ENCODE results near the gene TLN1. TPM values are rescaled to one million over a fixed set of nuclear protein-coding genes. Genes with fewer than 3 reads are reported as not detected.

Gene TLN1
- polyA plus RNA-seq, 3 donors: 46.6 to 251 (median 93.0) TPM

DNA sequence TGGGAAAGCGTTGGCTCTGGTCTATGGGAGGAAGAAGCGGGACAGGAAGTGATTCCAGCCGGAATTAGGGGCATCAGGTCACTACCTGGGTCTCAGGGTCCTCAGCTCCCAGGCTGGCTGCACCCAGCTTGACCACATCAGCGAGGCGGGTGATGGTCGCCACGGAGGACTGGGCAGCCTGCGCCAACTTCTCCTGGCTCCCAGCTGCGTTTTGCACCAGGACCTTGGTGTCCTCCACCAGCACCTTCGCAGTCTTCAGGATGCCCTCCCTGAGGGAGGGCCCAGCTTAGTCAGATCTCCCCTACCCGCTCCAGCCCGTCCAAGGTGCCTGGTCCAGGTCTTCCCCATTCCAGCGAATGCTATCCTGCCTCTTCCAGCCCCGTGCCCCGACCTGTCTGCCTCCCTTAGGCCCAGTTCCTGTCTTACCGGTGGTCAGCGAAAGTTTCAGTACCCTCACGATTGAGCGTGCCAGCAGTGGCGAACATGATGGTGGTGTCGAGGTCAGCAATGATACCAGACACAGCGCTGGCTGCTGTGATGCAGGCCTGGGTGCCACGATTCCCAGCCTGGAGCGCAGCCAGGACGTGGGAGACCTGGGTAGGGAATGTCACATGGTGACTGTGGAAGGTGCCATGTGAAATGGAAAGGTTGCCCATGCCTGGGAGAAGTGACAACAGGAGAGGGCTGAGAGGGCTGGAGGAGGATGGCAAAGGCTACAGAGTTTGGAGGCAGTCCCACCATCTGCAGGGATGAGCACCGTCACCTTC lies 27.9 kb downstream of the TLN1 start:
- H3K27me3 Mint-ChIP-seq (ENCODE audit: low read depth in 3 of 3): no peaks in the 10 kb centered on the region
- no peaks in the 10 kb centered on the region for H3K4me1 ChIP-seq (ENCODE audit: control insufficient read depth in 1 of 2, insufficient read depth in 2 of 2, low read length in 2 of 2)
- H3K36me3 Mint-ChIP-seq: peaks cover 0 to 65% of the 10 kb centered on the region in 2 donors
- no peaks in the 10 kb centered on the region for H3K9me3 ChIP-seq (replicated peaks in 1 of 2; ENCODE audit: control insufficient read depth in 1 of 2, insufficient read depth in 1 of 2, low read length in 2 of 2)
- H3K9ac ChIP-seq (ENCODE audit: insufficient read depth, low read length, poor library complexity, severe bottlenecking): no peak overlapping the region
- H3K79me2 ChIP-seq (ENCODE audit: insufficient read depth, low read length): no peaks in the 10 kb centered on the region
- H3K27me3 ChIP-seq (ENCODE audit: control insufficient read depth in 2 of 2, insufficient read depth in 2 of 2, low read length in 2 of 2): no peaks in the 10 kb centered on the region
- H3K4me3 ChIP-seq (replicated peaks in 1 of 3; ENCODE audit: low read depth in 2 of 3, low read length in 3 of 3): no peak overlapping the region
- peak overlapping the region in 1 of 7 donors; percentile 39 for H3K27ac Mint-ChIP-seq
- H3K4me1 Mint-ChIP-seq: no peaks in the 10 kb centered on the region
- no peak for DNase-seq
- peaks cover 0 to 2% (median 0%) of the 10 kb centered on the region in 7 donors for H3K9me3 Mint-ChIP-seq
- peaks cover 98 to 100% of the 10 kb centered on the region in 2 donors for H3K36me3 ChIP-seq (replicated peaks in 1 of 2; ENCODE audit: control insufficient read depth in 1 of 2, insufficient read depth in 2 of 2, low read length in 2 of 2)
- H3K27ac ChIP-seq (ENCODE audit: low read depth in 1 of 2, low read length in 2 of 2): peak overlapping the region in 1 of 2 donors; percentile 6
- H3K4me3 Mint-ChIP-seq: no peak overlapping the region
- H2AFZ ChIP-seq (ENCODE audit: insufficient read depth, low read depth, low read length, poor library complexity, severe bottlenecking): no peak overlapping the region
- TF ChIP-seq, protein P1, sequence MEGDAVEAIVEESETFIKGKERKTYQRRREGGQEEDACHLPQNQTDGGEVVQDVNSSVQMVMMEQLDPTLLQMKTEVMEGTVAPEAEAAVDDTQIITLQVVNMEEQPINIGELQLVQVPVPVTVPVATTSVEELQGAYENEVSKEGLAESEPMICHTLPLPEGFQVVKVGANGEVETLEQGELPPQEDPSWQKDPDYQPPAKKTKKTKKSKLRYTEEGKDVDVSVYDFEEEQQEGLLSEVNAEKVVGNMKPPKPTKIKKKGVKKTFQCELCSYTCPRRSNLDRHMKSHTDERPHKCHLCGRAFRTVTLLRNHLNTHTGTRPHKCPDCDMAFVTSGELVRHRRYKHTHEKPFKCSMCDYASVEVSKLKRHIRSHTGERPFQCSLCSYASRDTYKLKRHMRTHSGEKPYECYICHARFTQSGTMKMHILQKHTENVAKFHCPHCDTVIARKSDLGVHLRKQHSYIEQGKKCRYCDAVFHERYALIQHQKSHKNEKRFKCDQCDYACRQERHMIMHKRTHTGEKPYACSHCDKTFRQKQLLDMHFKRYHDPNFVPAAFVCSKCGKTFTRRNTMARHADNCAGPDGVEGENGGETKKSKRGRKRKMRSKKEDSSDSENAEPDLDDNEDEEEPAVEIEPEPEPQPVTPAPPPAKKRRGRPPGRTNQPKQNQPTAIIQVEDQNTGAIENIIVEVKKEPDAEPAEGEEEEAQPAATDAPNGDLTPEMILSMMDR (IDR thresholded peaks at IDR 0.05): no peak
- no peak overlapping the region for H3K4me2 ChIP-seq (replicated peaks; ENCODE audit: extremely low read depth, low read length, poor library complexity, severe bottlenecking)
- 98% methylated on average over 25 of the region's 26 CpGs for WGBS (ENCODE audit: insufficient coverage)
- peaks cover 100% of the 10 kb centered on the region for H4K20me1 ChIP-seq (ENCODE audit: insufficient read depth, low read length)
- intact Hi-C loops (cut with micrococcal nuclease): no loop called here

DNA sequence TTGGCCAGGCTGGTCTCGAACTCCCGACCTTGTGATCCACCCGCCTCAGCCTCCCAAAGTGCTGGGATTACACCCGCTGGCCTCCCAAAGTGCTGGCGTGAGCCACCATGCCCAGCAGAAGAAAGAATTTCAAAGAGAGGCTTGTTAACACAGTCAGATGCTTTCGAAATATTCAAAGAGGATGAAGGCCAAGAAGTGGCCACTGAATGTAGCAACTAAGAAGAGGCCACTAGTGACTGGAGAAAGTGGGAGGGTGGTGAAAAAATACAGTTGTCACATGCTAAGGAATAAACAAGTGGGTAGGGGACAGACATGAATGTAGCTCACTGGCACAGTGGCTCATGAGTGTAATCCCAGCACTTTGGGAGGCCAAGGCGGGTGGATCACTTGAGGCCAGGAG lies 29.3 kb downstream of the TLN1 start:
- 100% methylated on average over 6 of the region's 7 CpGs for WGBS (ENCODE audit: insufficient coverage)
- Mint-ChIP-seq H3K27me3 (ENCODE audit: low read depth in 3 of 3) (no peaks in the 10 kb centered on the region), H3K36me3 (peaks cover 0 to 51% of the 10 kb centered on the region in 2 donors), H3K4me3 (no peak overlapping the region), H3K27ac (peak overlapping the region in 3 of 7 donors; percentile 14 to 37 (median 18)), H3K4me1 (no peaks in the 10 kb centered on the region), H3K9me3 (peaks cover 0 to 2% (median 0%) of the 10 kb centered on the region in 7 donors)
- TF ChIP-seq, protein P1 (IDR thresholded peaks at IDR 0.05): no peak
- Histone ChIP-seq H2AFZ (ENCODE audit: insufficient read depth, low read depth, low read length, poor library complexity, severe bottlenecking) (no peak overlapping the region), H3K27ac (ENCODE audit: low read depth in 1 of 2, low read length in 2 of 2) (peak overlapping the region in 1 of 2 donors; percentile 26), H3K27me3 (ENCODE audit: control insufficient read depth in 2 of 2, insufficient read depth in 2 of 2, low read length in 2 of 2) (no peaks in the 10 kb centered on the region), H3K4me3 (replicated peaks in 1 of 3; ENCODE audit: low read depth in 2 of 3, low read length in 3 of 3) (no peak overlapping the region), H3K4me1 (ENCODE audit: control insufficient read depth in 1 of 2, insufficient read depth in 2 of 2, low read length in 2 of 2) (no peaks in the 10 kb centered on the region), H4K20me1 (ENCODE audit: insufficient read depth, low read length) (peaks cover 100% of the 10 kb centered on the region), H3K9me3 (replicated peaks in 1 of 2; ENCODE audit: control insufficient read depth in 1 of 2, insufficient read depth in 1 of 2, low read length in 2 of 2) (no peaks in the 10 kb centered on the region), H3K4me2 (replicated peaks; ENCODE audit: extremely low read depth, low read length, poor library complexity, severe bottlenecking) (no peak overlapping the region), H3K36me3 (replicated peaks in 1 of 2; ENCODE audit: control insufficient read depth in 1 of 2, insufficient read depth in 2 of 2, low read length in 2 of 2) (peaks cover 98 to 100% of the 10 kb centered on the region in 2 donors), H3K9ac (ENCODE audit: insufficient read depth, low read length, poor library complexity, severe bottlenecking) (no peak overlapping the region), H3K79me2 (ENCODE audit: insufficient read depth, low read length) (no peaks in the 10 kb centered on the region)
- intact Hi-C loops (cut with micrococcal nuclease): no loop called here
- no peak for DNase-seq

All from CD14-positive monocyte (primary cell).